ENCODE measurements around the gene TMEM243. TPM values are rescaled to one million over a fixed set of nuclear protein-coding genes. Genes with fewer than 3 reads are reported as not detected.

TMEM243 gene
- total and polyA plus RNA-seq, 2 donors (not counting 3 experiments of a cell fraction or from before 2014, with no cell fraction given) = 26.9 to 28.8 TPM

GRCh38 chr7:87164433-87164832, 55.1 kb downstream of the TMEM243 start:
- Histone ChIP-seq H3K27ac (ENCODE audit: insufficient read depth, low read depth, low read length) (no peak overlapping the region), H3K4me2 (ENCODE audit: insufficient read depth, low read length) (no peak overlapping the region), H3K36me3 (ENCODE audit: control insufficient read depth in 2 of 2, extremely low read depth in 1 of 2, insufficient read depth in 2 of 2, low read length in 2 of 2) (peaks cover 13 to 39% of the 10 kb centered on the region in 2 experiments), H3K9me1 (replicated peaks; ENCODE audit: control insufficient read depth, extremely low read depth, insufficient read depth, low read length) (no peaks in the 10 kb centered on the region), H3K79me2 (ENCODE audit: control insufficient read depth, insufficient read depth, low read length) (peaks cover 26% of the 10 kb centered on the region), H3K4me3 (replicated peaks in 1 of 3; ENCODE audit: insufficient read depth in 1 of 3, low read depth in 1 of 3, low read length in 3 of 3) (no peak overlapping the region), H3K27me3 (ENCODE audit: control insufficient read depth in 2 of 2, insufficient read depth in 2 of 2, low read length in 2 of 2) (no peaks in the 10 kb centered on the region), H4K20me1 (replicated peaks; ENCODE audit: control insufficient read depth, extremely low read depth, insufficient read depth, low read length) (no peaks in the 10 kb centered on the region), H3K9ac (replicated peaks; ENCODE audit: extremely low read depth, insufficient read depth, low read length) (no peak overlapping the region), H2AFZ (ENCODE audit: low read depth, low read length) (no peak overlapping the region), H3K4me1 (ENCODE audit: control insufficient read depth, extremely low read depth, insufficient read depth, low read length) (no peaks in the 10 kb centered on the region), H3K9me3 (replicated peaks; ENCODE audit: control insufficient read depth, insufficient read depth, low read length) (no peaks in the 10 kb centered on the region)
- TF ChIP-seq JUN (IDR thresholded peaks at IDR 0.05; ENCODE audit: borderline replicate concordance, insufficient read depth, insufficient read length, low read depth) = no peak
- TF ChIP-seq POLR2AphosphoS5 (IDR thresholded peaks at IDR 0.05; ENCODE audit: insufficient read depth, low read depth, low read length) = no peak
- no peak for TF ChIP-seq MYC (IDR thresholded peaks at IDR 0.05; ENCODE audit: low read depth, low read length)
- no peak for TF ChIP-seq POLR2A (IDR thresholded peaks at IDR 0.05; ENCODE audit: low read depth, low read length)
- no peak for TF ChIP-seq GATA2 (IDR thresholded peaks at IDR 0.05; ENCODE audit: insufficient read depth, insufficient read length, low read depth, low read length)
- TF ChIP-seq MAX (IDR thresholded peaks at IDR 0.05; ENCODE audit: insufficient read depth, insufficient read length) = no peak
- no peak for TF ChIP-seq FOS (IDR thresholded peaks at IDR 0.05; ENCODE audit: borderline replicate concordance, insufficient read depth, low read length)
- no peak for TF ChIP-seq CTCF (IDR thresholded peaks at IDR 0.05; ENCODE audit: extremely low read depth in 1 of 2, insufficient read depth in 1 of 2, low read depth in 1 of 2, low read length in 2 of 2)
- no peak for TF ChIP-seq EZH2 (IDR thresholded peaks at IDR 0.05; ENCODE audit: borderline replicate concordance, low read depth, low read length, severe bottlenecking)
- ChIA-PET CTCF (interaction anchor here (1.1 to 1.4 kb wide), 3 partner anchors 10 to 237 kb away, joined by 3 to 4 read pairs (median 3); no protein-coding TSS in a partner anchor), POLR2A (no interaction called here)
- FAIRE-seq = no peak
- intact Hi-C loops (cut with micrococcal nuclease) (no loop called here), dilution Hi-C loops (cut with MboI; ENCODE audit: extremely low pct_ligation_motif_present, low sequenced_read_pairs) (no loop called here)
- BruUV-seq (replicated peaks) = no TSS peak
- no peak for DNase-seq (ENCODE audit: low read depth, low spot score)

Data from endothelial cell of umbilical vein (primary cell).